Panc1 (cell line): Measurements from ENCODE around the gene EHBP1L1.

Experiments used
- POLR2AphosphoS5 ChIP-seq: IDR thresholded peaks from 2 replicates; pipeline ENCODE4 v1.6.1; 2012; ENCODE audit warnings: mild to moderate bottlenecking, low read depth, low read length, moderate library complexity
- TF ChIP-seq, protein P1 (sequence below): fragments of 450-650 bp; IDR thresholded peaks from 2 replicates; pipeline ENCODE4 v1.5.1; 2017; ENCODE audit warnings: mild to moderate bottlenecking
- TF ChIP-seq, protein P2 (sequence below), 2 experiments: IDR thresholded peaks; 2 replicates each; pipeline ENCODE4 v1.6.1; 2011 to 2012; ENCODE audit warnings: low read depth in 2 of 2, control low read depth in 1 of 2, low read length in 1 of 2, mild to moderate bottlenecking in 1 of 2, moderate library complexity in 1 of 2; ENCODE audit not compliant: insufficient read depth in 1 of 2

DNA sequence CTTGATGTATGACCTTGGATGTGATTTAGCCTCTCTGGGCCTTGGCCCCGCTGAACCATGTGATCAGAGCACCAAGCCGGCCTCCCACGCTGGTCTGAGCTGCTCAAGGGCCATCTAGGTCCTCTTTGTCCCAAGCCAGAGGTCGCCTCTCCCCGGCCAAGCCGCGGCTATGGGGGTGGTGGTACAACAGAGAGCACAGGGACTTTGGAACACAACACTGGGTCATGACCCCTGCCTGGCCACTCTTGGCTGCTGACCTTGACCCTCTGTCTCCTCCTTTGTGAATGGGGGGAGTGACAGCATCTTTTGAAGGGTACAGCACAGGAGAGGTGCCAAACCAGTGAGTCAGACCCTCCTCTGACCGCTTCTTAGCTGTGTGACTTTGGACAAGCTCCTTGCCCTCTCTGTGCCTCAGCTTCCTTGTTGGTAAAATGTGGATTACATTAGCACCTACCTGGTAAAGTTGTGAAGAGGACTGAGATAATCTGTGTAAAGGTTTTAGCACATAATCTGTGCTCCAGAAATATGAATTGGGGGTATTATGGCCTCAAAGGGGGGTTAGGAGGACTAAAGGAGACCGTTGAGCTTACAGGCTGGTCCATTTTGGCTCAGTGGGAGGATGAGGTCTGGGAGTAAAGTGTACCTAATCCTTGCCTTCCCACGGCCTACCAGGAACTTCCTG lies 46.2 kb upstream of the EHBP1L1 start:
- TF ChIP-seq, protein P1, sequence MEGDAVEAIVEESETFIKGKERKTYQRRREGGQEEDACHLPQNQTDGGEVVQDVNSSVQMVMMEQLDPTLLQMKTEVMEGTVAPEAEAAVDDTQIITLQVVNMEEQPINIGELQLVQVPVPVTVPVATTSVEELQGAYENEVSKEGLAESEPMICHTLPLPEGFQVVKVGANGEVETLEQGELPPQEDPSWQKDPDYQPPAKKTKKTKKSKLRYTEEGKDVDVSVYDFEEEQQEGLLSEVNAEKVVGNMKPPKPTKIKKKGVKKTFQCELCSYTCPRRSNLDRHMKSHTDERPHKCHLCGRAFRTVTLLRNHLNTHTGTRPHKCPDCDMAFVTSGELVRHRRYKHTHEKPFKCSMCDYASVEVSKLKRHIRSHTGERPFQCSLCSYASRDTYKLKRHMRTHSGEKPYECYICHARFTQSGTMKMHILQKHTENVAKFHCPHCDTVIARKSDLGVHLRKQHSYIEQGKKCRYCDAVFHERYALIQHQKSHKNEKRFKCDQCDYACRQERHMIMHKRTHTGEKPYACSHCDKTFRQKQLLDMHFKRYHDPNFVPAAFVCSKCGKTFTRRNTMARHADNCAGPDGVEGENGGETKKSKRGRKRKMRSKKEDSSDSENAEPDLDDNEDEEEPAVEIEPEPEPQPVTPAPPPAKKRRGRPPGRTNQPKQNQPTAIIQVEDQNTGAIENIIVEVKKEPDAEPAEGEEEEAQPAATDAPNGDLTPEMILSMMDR, result no peak
- no peak for TF ChIP-seq POLR2AphosphoS5
- TF ChIP-seq, protein P2, sequence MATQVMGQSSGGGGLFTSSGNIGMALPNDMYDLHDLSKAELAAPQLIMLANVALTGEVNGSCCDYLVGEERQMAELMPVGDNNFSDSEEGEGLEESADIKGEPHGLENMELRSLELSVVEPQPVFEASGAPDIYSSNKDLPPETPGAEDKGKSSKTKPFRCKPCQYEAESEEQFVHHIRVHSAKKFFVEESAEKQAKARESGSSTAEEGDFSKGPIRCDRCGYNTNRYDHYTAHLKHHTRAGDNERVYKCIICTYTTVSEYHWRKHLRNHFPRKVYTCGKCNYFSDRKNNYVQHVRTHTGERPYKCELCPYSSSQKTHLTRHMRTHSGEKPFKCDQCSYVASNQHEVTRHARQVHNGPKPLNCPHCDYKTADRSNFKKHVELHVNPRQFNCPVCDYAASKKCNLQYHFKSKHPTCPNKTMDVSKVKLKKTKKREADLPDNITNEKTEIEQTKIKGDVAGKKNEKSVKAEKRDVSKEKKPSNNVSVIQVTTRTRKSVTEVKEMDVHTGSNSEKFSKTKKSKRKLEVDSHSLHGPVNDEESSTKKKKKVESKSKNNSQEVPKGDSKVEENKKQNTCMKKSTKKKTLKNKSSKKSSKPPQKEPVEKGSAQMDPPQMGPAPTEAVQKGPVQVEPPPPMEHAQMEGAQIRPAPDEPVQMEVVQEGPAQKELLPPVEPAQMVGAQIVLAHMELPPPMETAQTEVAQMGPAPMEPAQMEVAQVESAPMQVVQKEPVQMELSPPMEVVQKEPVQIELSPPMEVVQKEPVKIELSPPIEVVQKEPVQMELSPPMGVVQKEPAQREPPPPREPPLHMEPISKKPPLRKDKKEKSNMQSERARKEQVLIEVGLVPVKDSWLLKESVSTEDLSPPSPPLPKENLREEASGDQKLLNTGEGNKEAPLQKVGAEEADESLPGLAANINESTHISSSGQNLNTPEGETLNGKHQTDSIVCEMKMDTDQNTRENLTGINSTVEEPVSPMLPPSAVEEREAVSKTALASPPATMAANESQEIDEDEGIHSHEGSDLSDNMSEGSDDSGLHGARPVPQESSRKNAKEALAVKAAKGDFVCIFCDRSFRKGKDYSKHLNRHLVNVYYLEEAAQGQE (IDR thresholded peaks at IDR 0.05; ENCODE audit: insufficient read depth in 1 of 2, low read depth in 2 of 2, low read length in 1 of 2), result no peak
